Tibial nerve (tissue), 4 donors: ENCODE measurements around the gene ITGA8.

Experiments used
- CTCF ChIP-seq, 5 experiments: fragments of 200-600 bp in 3 of 5; fragments of 450-650 bp in 2 of 5; sonication (generic) in 3 of 5; IDR thresholded peaks; one replicate each; pipeline ENCODE4 v1.5.1; 2016 to 2019; ENCODE audit warnings: antibody characterized with exemption in 5 of 5, mild to moderate bottlenecking in 3 of 5, moderate library complexity in 2 of 5
- EP300 ChIP-seq, 2 donors: sonication (generic); formaldehyde crosslinking; IDR thresholded peaks; one replicate each; pipeline ENCODE4 v1.6.1; 2017; ENCODE audit warnings: antibody characterized with exemption in 2 of 2, mild to moderate bottlenecking in 1 of 2
- POLR2A ChIP-seq, 2 donors: fragments of 450-650 bp; IDR thresholded peaks; one replicate each; pipeline ENCODE4 v1.6.1; 2017; ENCODE audit warnings: antibody characterized with exemption in 2 of 2, mild to moderate bottlenecking in 2 of 2, moderate library complexity in 2 of 2

GRCh38 chr10:15751046-15751445 is 31.3 kb upstream of the ITGA8 start:
- no peak for TF ChIP-seq CTCF (IDR thresholded peaks at IDR 0.05)
- no peak for TF ChIP-seq POLR2A (IDR thresholded peaks at IDR 0.05)
- no peak for TF ChIP-seq EP300 (IDR thresholded peaks at IDR 0.05)
